ES-I3 (cell line): ENCODE measurements around the gene PELI3.

Experiments
- H3K36me3 ChIP-seq: 2 replicates; pipeline ENCODE4 v1.6.1; 2013; ENCODE audit warnings: mild to moderate bottlenecking, low read length, control low read depth, moderate library complexity; ENCODE audit not compliant: insufficient read depth
- H3K4me1 ChIP-seq: 2 replicates; pipeline ENCODE4 v1.6.1; 2013; ENCODE audit warnings: mild to moderate bottlenecking, control low read depth, low read length; ENCODE audit not compliant: insufficient read depth
- H3K9ac ChIP-seq: 2 replicates; pipeline ENCODE4 v1.6.1; 2013; ENCODE audit warnings: low read depth, mild to moderate bottlenecking, low read length, moderate library complexity
- H3K9me3 ChIP-seq: 2 replicates; pipeline ENCODE4 v1.6.1; 2013; ENCODE audit warnings: mild to moderate bottlenecking, low read length, moderate library complexity; ENCODE audit not compliant: control insufficient read depth, insufficient read depth

The PELI3 gene

GRCh38 chr11:66475349-66476172, 8.9 kb downstream of the PELI3 start:
- H3K9ac ChIP-seq = no peak overlapping the region
- no peaks in the 10 kb centered on the region for H3K9me3 ChIP-seq
- peaks cover 6% of the 10 kb centered on the region; the same call in 1 of the 2 replicates for H3K4me1 ChIP-seq
- peaks cover 2% of the 10 kb centered on the region; the same call in 1 of the 2 replicates for H3K36me3 ChIP-seq

DNA sequence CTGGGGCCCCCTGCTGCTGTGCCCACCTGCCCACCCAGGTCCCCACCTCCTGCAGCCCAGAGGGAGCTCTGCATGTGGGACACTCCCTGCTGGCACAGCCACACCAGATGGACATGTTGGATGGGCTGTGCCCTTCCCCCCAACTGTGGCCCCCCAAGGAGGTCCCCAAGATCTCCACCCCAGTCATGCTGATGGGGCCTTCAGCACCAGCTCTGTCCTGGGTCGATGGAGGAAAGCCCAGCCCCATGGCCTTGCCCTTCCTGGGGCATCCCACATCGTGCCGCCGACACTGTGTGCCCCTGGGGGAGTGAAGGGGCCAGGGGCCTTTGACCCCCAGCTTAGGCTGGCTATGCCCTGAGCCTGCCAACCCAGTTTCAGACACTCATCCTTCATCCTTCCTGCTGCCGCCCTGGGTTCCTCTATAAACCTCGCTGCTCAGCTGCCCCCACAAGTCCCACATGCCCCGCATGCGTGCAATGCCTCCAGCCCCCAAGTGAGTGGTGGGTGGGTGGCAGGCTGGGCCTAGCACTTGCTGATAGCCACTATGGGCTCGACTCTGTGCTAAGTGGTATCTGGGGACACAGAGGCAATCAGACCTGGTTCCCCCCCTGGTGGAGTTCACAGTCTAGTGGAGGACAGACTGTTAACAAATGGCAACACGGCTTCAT, 9.6 kb downstream of the PELI3 start:
- Histone ChIP-seq H3K9ac (no peak overlapping the region), H3K9me3 (no peaks in the 10 kb centered on the region), H3K4me1 (peaks cover 6% of the 10 kb centered on the region; the same call in 1 of the 2 replicates), H3K36me3 (peaks cover 2% of the 10 kb centered on the region; the same call in 1 of the 2 replicates)

GRCh38 chr11:66476841-66477251, 10.1 kb downstream of the PELI3 start:
- H3K36me3 ChIP-seq = peaks cover 2% of the 10 kb centered on the region; the same call in 1 of the 2 replicates
- H3K9me3 ChIP-seq = no peaks in the 10 kb centered on the region
- H3K9ac ChIP-seq = no peak overlapping the region
- peaks cover 6% of the 10 kb centered on the region; the same call in 1 of the 2 replicates for H3K4me1 ChIP-seq

GRCh38 chr11:66477263-66478201, 10.8 kb downstream of the PELI3 start:
- Histone ChIP-seq H3K9me3 (no peaks in the 10 kb centered on the region), H3K36me3 (peaks cover 2% of the 10 kb centered on the region; the same call in 1 of the 2 replicates), H3K9ac (no peak overlapping the region), H3K4me1 (peaks cover 6% of the 10 kb centered on the region; the same call in 1 of the 2 replicates)

DNA sequence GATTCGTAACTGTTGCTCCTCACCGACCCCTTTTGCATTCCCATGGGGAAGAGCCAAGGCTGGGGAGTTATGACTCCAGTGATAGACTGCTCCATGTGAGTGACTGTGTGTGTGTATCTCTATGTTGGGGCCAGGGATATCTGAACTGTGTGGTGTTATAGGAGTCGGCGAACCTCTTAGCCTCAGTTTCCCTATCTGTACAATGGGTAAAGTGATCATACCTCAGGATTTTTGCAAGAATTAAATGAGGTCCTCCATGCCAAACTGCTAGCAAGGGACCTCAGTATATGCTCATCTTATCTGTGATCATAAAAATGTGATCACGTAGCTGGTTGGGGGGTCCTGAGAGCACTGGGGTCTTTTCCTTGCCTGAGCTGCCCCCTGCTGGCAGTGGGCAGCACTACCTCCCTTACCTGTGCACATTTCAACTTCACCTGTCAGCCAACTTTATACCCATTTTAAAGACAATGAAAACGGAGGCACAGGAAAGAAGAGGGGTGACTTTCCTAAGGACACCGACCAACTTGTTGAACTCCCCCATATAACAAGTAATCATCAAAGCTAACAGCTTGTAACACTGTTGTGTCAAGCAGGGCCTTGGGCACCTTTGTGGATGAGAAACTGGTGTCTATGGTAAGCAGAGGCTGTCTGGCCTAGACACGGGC, 12.2 kb downstream of the PELI3 start:
- Histone ChIP-seq H3K36me3 (peaks cover 2% of the 10 kb centered on the region; the same call in 1 of the 2 replicates), H3K9ac (peak overlapping the region; percentile 80; the same call in 1 of the 2 replicates), H3K9me3 (no peaks in the 10 kb centered on the region), H3K4me1 (peaks cover 6% of the 10 kb centered on the region; the same call in 1 of the 2 replicates)

GRCh38 chr11:66479394-66480116, 12.8 kb downstream of the PELI3 start:
- peak overlapping the region; percentile 80 for H3K9ac ChIP-seq
- H3K9me3 ChIP-seq = no peaks in the 10 kb centered on the region
- no peaks in the 10 kb centered on the region for H3K36me3 ChIP-seq
- H3K4me1 ChIP-seq = peaks cover 6% of the 10 kb centered on the region; the same call in 1 of the 2 replicates

GRCh38 chr11:66480117-66480938, 13.6 kb downstream of the PELI3 start, which contains the start of gene DPP3:
DPP3 (plus strand) TSS chr11:66480434; CDS start chr11:66482201, 1,767 bp downstream.
- Histone ChIP-seq H3K9me3 (no peaks in the 10 kb centered on the region), H3K9ac (peak within 1 kb of the TSS; percentile 80), H3K36me3 (no peaks in the 10 kb centered on the region), H3K4me1 (peaks cover 6% of the 10 kb centered on the region; the same call in 1 of the 2 replicates)

GRCh38 chr11:66484806-66485380, 18.2 kb downstream of the PELI3 start:
- Histone ChIP-seq H3K4me1 (no peaks in the 10 kb centered on the region), H3K36me3 (no peaks in the 10 kb centered on the region), H3K9me3 (no peaks in the 10 kb centered on the region), H3K9ac (no peak overlapping the region)

DNA sequence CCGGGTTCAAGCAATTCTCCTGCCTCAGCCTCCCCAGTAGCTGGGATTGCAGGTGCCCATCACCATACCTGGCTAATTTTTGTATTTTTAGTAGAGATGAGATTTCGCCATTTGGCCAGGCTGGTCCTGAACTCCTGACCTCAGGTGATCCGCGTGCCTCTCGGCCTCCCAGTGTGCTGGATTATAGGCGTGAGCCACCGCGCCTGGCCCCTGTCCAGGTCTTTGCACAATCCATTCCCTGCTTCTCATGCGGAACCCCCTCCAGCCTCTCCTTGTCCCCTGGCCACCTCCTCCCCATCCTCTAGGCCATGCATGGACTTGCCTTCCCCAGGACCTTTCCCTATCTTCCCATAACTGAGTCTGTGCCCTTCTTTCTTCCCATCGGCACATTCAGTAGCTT, 22.3 kb downstream of the PELI3 start:
- 0 out of 2 replicates have a peak, but pooled peaks cover 4% of the 10 kb centered on the region for H3K4me1 ChIP-seq
- no peak overlapping the region for H3K9ac ChIP-seq
- H3K9me3 ChIP-seq = no peaks in the 10 kb centered on the region
- H3K36me3 ChIP-seq = no peaks in the 10 kb centered on the region; the same call in 1 of the 2 replicates

GRCh38 chr11:66489636-66490035, 22.9 kb downstream of the PELI3 start:
- H3K9ac ChIP-seq = no peak overlapping the region
- H3K36me3 ChIP-seq = no peaks in the 10 kb centered on the region; the same call in 1 of the 2 replicates

GRCh38 chr11:66491315-66491935, 24.7 kb downstream of the PELI3 start:
- Histone ChIP-seq H3K9ac (no peak overlapping the region), H3K9me3 (no peaks in the 10 kb centered on the region), H3K36me3 (no peaks in the 10 kb centered on the region; the same call in 1 of the 2 replicates), H3K4me1 (peaks cover 4% of the 10 kb centered on the region; the same call in 1 of the 2 replicates)

More at GRCh38 chr11:66489636-66490035, 22.9 kb downstream of the PELI3 start:
- H3K9me3 ChIP-seq = no peaks in the 10 kb centered on the region
- H3K4me1 ChIP-seq = 0 out of 2 replicates have a peak, but pooled peaks cover 4% of the 10 kb centered on the region
